ENCODE data around the gene HHAT.
A peak's percentile ranks its signal among the peaks of the same experiment; 100 is the strongest.

The HHAT gene

DNA sequence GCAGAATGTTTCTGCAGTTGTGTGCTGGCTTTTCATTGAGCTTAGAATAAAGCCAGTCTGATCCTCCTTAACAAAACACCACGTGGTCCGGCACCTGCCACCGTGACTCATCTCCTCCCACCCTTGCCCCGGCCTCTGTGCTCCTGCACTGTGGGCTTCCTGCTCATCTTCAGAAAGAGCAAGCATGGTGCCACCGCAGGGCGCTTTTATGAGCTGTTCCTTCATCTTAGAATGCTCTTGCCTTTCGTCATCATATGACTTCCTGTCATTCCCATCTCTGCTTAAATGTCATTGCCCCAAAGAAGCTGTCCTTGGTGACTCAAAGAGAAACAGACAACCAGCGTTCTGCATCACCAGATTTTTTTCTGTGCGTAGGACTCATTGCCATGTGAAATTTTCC is 117.8 kb downstream of the HHAT start:
- TF ChIP-seq JUND (IDR thresholded peaks at IDR 0.05; ENCODE audit: low read depth): no peak
- DNase-seq (ENCODE audit: low read depth in 1 of 2, low spot score in 1 of 2): no peak
- in situ Hi-C loops (cut with HindIII; ENCODE audit: low pct_unique_long_range_greater_than_20kb, low sequenced_read_pairs): no loop called here

DNA sequence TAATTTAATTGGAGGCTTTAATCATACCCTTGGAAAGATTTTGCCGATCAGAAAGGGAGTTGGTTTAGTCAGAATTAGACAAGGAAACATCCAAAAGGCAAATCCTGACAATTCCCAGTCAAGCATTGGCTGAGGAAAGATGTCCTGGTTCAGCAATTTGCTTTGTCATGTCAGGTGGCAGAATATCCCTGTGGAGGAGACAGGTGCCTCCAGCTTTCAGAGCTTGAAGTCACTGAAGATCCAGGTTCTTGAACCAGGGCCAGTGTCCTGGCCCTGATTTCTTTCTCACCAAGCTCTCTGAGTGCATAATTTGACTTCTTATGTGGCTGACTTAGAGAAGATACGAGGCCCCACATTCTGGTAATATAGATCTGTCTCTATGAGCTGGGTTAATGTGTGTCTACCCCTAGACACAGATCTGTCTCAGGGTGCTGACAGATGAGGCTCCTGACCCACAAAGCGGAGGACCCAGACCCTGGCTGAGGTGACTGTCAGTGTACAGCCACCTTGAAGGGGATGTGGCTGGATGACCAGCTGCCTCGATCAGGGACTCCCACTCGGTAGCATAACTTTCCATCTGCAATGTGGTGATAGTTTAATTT is 118.9 kb downstream of the HHAT start:
- in situ Hi-C loops (cut with HindIII; ENCODE audit: low pct_unique_long_range_greater_than_20kb, low sequenced_read_pairs): no loop called here

DNA sequence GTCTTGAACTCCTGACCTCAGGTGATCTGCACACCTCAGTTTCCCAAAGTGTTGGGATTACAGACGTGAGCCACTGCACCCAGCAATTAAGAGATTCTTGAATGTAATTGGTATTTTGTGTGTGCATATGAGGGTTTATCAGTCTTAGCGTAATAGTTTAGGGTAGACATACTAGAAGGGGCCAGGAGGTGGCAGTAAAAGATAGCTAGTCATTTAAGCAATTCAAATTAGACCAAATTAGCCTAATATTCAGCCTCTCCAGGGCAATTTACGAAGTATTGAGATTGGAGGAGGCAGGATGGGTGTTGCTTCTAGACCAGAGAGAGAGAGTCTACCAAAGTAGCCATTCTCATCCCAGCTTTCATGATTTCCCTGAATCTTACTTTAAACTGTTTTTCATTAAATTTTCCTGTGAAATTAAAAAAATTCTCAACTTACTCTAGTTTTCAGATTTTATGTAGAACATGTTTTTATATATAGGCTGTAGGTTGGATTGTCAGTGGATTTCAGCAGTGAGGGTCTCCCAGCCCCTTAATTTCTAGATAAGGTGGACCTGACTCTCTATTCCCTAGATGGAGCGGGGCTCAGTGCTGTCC is 119.7 kb downstream of the HHAT start:
- in situ Hi-C loops (cut with HindIII; ENCODE audit: low pct_unique_long_range_greater_than_20kb, low sequenced_read_pairs): no loop called here
- peak; percentile 33 to 71 for DNase-seq (ENCODE audit: low read depth in 1 of 2, low spot score in 1 of 2)
- TF ChIP-seq JUND (IDR thresholded peaks at IDR 0.05; ENCODE audit: low read depth): no peak

More for the DNA sequence above, 118.9 kb downstream of the HHAT start:
- no peak for DNase-seq (ENCODE audit: low read depth in 1 of 2, low spot score in 1 of 2)
- TF ChIP-seq JUND (IDR thresholded peaks at IDR 0.05; ENCODE audit: low read depth): no peak

DNA sequence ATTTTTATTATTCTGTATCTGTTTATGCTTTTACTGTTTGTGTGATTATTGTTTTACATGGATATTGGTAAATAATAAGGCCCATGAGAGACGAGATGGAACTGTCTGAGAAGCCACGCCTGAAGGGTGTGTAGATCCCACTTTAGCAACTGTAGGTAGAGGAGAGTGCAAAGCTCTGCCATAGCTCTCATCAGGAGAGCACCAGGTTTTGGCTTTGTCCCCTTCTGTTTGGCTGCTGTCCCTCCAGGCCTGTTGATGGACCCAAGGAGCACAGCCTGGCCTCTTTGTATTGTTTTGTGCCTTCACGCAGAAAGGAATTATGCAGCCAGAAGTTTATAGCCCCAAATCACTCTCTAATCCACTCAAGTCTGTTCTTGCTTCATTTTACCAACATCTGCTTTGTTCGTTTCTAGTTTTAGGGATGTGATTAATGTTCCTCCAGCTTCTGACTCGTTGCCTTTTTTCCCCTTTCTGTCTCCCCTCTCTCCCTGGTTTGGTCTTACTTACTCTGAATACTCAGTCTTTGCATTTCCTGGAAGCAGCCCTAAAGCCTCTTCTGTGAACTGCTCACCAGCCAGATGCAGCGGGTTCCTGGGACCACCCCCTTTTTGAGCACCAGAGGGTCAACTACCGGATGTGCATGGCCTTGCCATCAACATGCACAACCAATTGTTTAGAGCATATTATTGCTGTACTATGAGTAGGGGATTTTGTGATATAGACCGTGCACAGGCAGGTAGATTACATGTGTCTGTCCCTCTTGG is 127.3 kb downstream of the HHAT start:
- no peak for DNase-seq (ENCODE audit: low read depth in 1 of 2, low spot score in 1 of 2)
- in situ Hi-C loops (cut with HindIII; ENCODE audit: low pct_unique_long_range_greater_than_20kb, low sequenced_read_pairs): no loop called here
- TF ChIP-seq JUND (IDR thresholded peaks at IDR 0.05; ENCODE audit: low read depth): no peak

DNA sequence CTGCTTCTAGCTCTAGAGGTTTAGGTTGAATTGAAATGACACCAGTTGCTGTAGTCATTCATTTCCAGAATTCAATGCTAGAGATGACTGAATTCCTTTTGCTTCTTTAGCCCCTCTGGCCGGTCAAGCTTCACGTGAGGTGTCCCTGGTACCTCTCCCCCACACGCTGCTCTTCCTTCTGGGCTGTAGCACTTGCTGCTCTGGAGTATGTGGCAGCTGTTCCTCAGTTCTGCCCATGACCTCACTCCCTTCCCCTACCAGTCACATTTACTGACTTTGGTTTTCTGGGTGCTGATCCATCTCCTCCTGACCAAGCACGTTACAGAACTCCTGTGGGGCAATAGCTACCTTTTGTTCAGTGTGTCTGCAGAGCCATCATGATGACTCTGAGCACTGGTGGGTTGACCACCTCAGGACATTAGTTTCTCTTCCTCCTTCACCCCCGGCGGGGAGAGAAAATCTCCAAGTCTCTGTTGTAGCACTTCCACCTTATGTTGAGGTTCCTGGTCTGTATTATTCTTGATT is 128.1 kb downstream of the HHAT start:
- TF ChIP-seq JUND (IDR thresholded peaks at IDR 0.05; ENCODE audit: low read depth): no peak
- in situ Hi-C loops (cut with HindIII; ENCODE audit: low pct_unique_long_range_greater_than_20kb, low sequenced_read_pairs): no loop called here
- DNase-seq (ENCODE audit: low read depth in 1 of 2, low spot score in 1 of 2): no peak

DNA sequence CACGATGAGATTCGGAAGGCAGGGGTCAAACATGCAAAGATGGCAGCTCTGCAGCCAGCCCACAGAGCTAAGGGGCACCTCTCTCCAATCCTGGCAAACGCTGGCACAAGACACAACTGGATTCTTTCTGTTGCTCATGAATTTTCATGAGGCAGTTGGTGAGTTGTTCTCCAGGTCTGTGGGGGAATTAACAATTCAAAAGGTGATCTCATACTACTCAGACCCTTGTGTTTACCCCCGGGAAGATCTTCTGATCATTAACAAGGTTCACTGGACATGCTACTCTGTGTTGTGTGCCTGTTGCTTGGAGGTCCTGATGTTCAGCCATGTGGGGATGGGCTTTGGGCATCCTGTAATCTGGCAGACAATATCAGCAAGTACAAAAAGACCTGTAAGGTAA is 128.9 kb downstream of the HHAT start:
- in situ Hi-C loops (cut with HindIII; ENCODE audit: low pct_unique_long_range_greater_than_20kb, low sequenced_read_pairs): no loop called here
- TF ChIP-seq JUND (IDR thresholded peaks at IDR 0.05; ENCODE audit: low read depth): no peak
- no peak for DNase-seq (ENCODE audit: low read depth in 1 of 2, low spot score in 1 of 2)

DNA sequence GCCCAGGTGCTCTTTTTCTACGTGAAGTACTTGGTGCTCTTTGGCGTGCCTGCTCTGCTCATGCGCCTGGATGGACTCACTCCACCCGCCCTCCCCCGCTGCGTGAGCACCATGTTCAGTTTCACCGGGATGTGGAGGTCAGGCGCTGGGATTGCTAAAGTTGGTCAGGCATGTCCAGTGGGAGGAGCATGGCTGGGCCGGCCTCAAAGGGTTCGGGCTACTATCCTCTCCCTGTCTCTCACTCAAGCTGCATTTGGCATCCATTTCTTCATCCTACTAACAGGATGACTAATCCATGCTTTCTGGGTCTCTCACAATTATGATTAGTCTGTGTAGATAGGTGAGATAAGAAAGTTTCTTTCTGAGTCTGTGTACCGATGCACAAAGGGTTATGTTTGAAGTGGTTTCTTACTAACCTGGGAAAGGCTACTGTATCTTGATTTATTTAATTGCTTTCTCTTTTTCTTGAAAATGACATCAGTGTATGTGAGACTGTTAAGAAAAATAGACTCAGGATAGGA is 135.9 kb downstream of the HHAT start:
- in situ Hi-C loops (cut with HindIII; ENCODE audit: low pct_unique_long_range_greater_than_20kb, low sequenced_read_pairs): no loop called here
- DNase-seq (ENCODE audit: low read depth in 1 of 2, low spot score in 1 of 2): peak in 1 of 2 experiments; percentile 72
- TF ChIP-seq JUND (IDR thresholded peaks at IDR 0.05; ENCODE audit: low read depth): no peak

DNA sequence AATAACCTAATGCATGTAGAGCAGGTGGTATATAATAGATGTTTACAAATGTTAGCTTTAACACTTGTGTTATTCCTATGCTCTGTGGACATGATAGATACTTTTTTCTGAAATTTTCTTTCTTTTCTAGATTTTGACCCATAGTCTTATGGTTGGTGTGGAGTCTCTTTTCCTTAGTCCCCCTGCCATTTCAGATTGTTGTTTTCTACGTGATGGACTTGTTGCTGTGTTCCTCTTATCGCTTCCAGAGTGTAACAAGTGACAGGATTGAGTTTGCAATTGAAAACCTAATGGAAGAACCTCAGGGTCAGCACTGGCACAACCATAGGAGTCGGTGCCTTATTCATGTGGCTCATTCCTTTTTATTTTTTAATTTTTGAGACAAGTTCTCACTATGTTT is 136.4 kb downstream of the HHAT start:
- in situ Hi-C loops (cut with HindIII; ENCODE audit: low pct_unique_long_range_greater_than_20kb, low sequenced_read_pairs): no loop called here
- no peak for TF ChIP-seq JUND (IDR thresholded peaks at IDR 0.05; ENCODE audit: low read depth)
- no peak for DNase-seq (ENCODE audit: low read depth in 1 of 2, low spot score in 1 of 2)

DNA sequence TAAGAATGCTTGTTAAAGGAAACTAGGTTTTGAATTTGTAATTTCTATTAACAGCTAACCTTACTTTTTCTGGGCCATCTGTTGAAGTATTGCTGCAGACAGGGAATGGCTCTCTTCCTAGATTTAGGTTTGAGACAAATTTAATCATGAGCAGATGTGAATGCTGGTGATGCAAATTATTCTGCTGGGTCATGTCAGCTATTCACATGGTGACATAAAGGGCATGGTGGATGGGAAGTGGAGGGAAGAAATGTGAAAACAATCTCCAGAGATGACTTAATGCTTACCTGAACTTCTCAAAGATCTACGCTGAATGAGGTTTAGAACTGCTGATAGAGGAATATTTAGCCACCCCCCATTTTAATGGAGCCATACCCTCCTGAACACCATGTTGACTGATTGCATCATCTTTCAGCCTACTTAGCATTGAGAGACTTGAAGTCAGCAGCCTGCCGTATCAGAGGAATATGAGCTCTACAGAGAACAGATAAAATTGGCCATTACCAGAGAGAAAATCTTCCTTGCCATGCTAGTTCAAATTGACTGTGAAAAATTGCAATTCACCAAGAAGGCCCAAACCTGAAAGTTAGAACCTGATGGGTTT is 138.8 kb downstream of the HHAT start:
- no peak for TF ChIP-seq JUND (IDR thresholded peaks at IDR 0.05; ENCODE audit: low read depth)
- in situ Hi-C loops (cut with HindIII; ENCODE audit: low pct_unique_long_range_greater_than_20kb, low sequenced_read_pairs): no loop called here
- DNase-seq (ENCODE audit: low read depth in 1 of 2, low spot score in 1 of 2): no peak

DNA sequence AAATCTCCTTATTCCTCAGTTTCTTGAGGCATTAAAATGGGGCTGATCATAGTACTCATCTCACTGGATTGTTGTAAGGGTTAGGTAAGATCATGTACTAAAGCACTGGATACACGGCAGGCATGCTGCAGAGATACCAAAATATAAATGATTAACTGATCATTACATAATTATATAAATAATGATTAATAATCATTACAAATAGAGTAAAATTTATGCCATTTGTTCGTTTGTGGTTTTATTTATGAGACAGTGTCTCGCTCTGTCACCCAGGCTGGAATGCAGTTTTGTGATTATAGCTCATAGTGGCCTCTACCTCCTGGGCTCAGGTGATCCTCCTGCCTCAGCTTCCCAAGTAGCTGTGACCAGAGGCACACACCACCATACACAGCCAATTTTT is 140.7 kb downstream of the HHAT start:
- DNase-seq (ENCODE audit: low read depth in 1 of 2, low spot score in 1 of 2): no peak
- in situ Hi-C loops (cut with HindIII; ENCODE audit: low pct_unique_long_range_greater_than_20kb, low sequenced_read_pairs): no loop called here
- TF ChIP-seq JUND (IDR thresholded peaks at IDR 0.05; ENCODE audit: low read depth): no peak

DNA sequence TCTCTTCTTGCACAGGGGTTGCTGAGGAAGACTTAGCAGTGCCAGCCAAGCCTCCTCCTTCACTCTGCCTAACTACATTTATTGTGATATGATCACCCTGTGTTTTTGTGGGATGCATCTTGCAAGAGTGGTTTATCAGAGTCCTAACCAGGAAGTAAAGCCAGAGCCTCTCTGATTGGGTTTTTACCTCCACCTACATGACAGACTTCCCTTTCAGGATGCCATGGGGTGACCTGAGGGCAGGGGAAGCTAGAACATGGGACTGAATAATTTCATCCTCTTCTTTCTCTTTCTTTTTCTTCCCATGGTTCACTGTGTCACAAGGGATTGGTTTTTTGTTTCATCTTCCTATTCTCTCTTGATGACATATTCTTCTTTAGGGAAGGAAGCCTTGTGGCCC is 146.6 kb downstream of the HHAT start:
- no peak for TF ChIP-seq JUND (IDR thresholded peaks at IDR 0.05; ENCODE audit: low read depth)
- no peak for DNase-seq (ENCODE audit: low read depth in 1 of 2, low spot score in 1 of 2)
- in situ Hi-C loops (cut with HindIII; ENCODE audit: low pct_unique_long_range_greater_than_20kb, low sequenced_read_pairs): no loop called here

DNA sequence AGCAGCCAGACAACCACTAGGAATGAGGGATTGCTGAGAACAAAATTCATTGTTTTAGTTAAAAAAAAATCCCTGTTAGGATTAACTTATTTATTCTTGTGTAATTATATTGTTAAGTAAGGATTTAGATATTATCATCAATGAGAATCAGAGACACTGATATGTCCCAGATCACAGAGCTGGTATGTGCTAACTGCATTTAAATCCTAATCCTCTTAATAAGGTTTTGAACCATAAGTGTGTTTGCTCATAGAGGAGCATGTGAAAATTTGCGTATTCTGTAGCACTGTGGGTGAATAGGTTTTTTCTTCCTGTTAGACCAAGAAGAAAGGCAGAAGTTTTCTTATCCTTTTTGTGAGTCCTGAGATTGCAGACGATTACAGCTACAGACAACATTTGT is 147.1 kb downstream of the HHAT start:
- DNase-seq (ENCODE audit: low read depth in 1 of 2, low spot score in 1 of 2): no peak
- in situ Hi-C loops (cut with HindIII; ENCODE audit: low pct_unique_long_range_greater_than_20kb, low sequenced_read_pairs): no loop called here

More for the DNA sequence above, 147.1 kb downstream of the HHAT start:
- no peak for TF ChIP-seq JUND (IDR thresholded peaks at IDR 0.05; ENCODE audit: low read depth)
